ENCODE results near the gene MSANTD7. TPM values are rescaled to one million over a fixed set of nuclear protein-coding genes. Genes with fewer than 3 reads are reported as not detected.

MSANTD7 gene
- total and polyA plus RNA-seq, 2 of the 13 experiments (the other 11 are each of a cell fraction or from before 2014, with no cell fraction given), result 3.7 to 16.7 TPM

- 98% methylated on average over 14 of the region's 15 CpGs for WGBS (ENCODE audit: low lambda C conversion rate)
- H3K4me1 ChIP-seq (ENCODE audit: insufficient read depth, low read length), result peaks cover 12% of the 10 kb centered on the region
- ChIA-PET CTCF (ENCODE audit: low intra/inter-chr PET ratio, low total read pairs) (no interaction called here), POLR2A (interaction anchor here (0.5 kb wide), 1 partner anchor 36 kb away, joined by 3 read pairs; no protein-coding TSS in a partner anchor)
- no peak overlapping the region for H3K9ac ChIP-seq (ENCODE audit: insufficient read depth, low read depth, low read length)
- intact Hi-C loops (cut with micrococcal nuclease; ENCODE audit: unreplicated experiment) (no loop called here), in situ Hi-C loops (cut with HindIII; ENCODE audit: extremely low pct_ligation_motif_present, low pct_unique_long_range_greater_than_20kb) (no loop called here)
- BruUV-seq (replicated peaks), result no TSS peak
- H3K4me2 ChIP-seq (ENCODE audit: low read depth, low read length), result no peak overlapping the region
- peaks cover 22% of the 10 kb centered on the region for H3K79me2 ChIP-seq (ENCODE audit: insufficient read depth, low read length)
- H3K9me3 ChIP-seq (ENCODE audit: low read length), result no peaks in the 10 kb centered on the region
- H3K27ac ChIP-seq (ENCODE audit: extremely low read length, insufficient read depth, low read length), result no peak overlapping the region
- DNase-seq (ENCODE audit: low spot score) (no peak), ATAC-seq (no peak), FAIRE-seq (no peak)
- no peaks in the 10 kb centered on the region; a peak in 1 of 5 replicates for H3K27me3 ChIP-seq (ENCODE audit: control insufficient read depth in 1 of 2, insufficient read depth in 2 of 2, low read length in 2 of 2)
- H2AFZ ChIP-seq (ENCODE audit: low read length), result no peak overlapping the region
- H3K4me3 ChIP-seq (replicated peaks in 1 of 3; ENCODE audit: insufficient read depth in 1 of 3, low read depth in 2 of 3, low read length in 3 of 3), result no peak overlapping the region
- H4K20me1 ChIP-seq (ENCODE audit: insufficient read depth, low read length), result peaks cover 4% of the 10 kb centered on the region; the same call in 1 of the 2 replicates
- peaks cover 14 to 44% of the 10 kb centered on the region in 2 experiments for H3K36me3 ChIP-seq (replicated peaks in 1 of 2; ENCODE audit: control insufficient read depth in 1 of 2, insufficient read depth in 2 of 2, low read length in 2 of 2)
- no peak for TF ChIP-seq HMGA1 (CRISPR knock-in tag; conservative IDR thresholded peaks at IDR 0.05)
- no peak for TF ChIP-seq AFF4 (CRISPR knock-in tag; IDR thresholded peaks at IDR 0.05)
- TF ChIP-seq IRX3 (CRISPR knock-in tag; IDR thresholded peaks at IDR 0.05; ENCODE audit: borderline replicate concordance, low read depth), result no peak
Measured at GRCh38 chr10:14843327-14843988, 5.4 kb downstream of the MSANTD7 start.

GRCh38 chr10:14844948-14845347 is 6.8 kb downstream of the MSANTD7 start:
- Histone ChIP-seq H3K36me3 (replicated peaks in 1 of 2; ENCODE audit: control insufficient read depth in 1 of 2, insufficient read depth in 2 of 2, low read length in 2 of 2) (peaks cover 14 to 49% of the 10 kb centered on the region in 2 experiments), H2AFZ (ENCODE audit: low read length) (no peak overlapping the region), H3K4me1 (ENCODE audit: insufficient read depth, low read length) (peaks cover 6% of the 10 kb centered on the region), H3K9ac (ENCODE audit: insufficient read depth, low read depth, low read length) (no peak overlapping the region), H3K79me2 (ENCODE audit: insufficient read depth, low read length) (peaks cover 9% of the 10 kb centered on the region), H3K27me3 (ENCODE audit: control insufficient read depth in 1 of 2, insufficient read depth in 2 of 2, low read length in 2 of 2) (no peaks in the 10 kb centered on the region), H4K20me1 (ENCODE audit: insufficient read depth, low read length) (no peaks in the 10 kb centered on the region), H3K4me3 (replicated peaks in 1 of 3; ENCODE audit: insufficient read depth in 1 of 3, low read depth in 2 of 3, low read length in 3 of 3) (no peak overlapping the region), H3K27ac (ENCODE audit: extremely low read length, insufficient read depth, low read length) (no peak overlapping the region), H3K4me2 (ENCODE audit: low read depth, low read length) (no peak overlapping the region), H3K9me3 (ENCODE audit: low read length) (no peaks in the 10 kb centered on the region)
- ChIA-PET CTCF (ENCODE audit: low intra/inter-chr PET ratio, low total read pairs) (no interaction called here), POLR2A (no interaction called here)
- no TSS peak for BruUV-seq (replicated peaks)
- intact Hi-C loops (cut with micrococcal nuclease; ENCODE audit: unreplicated experiment) (no loop called here), in situ Hi-C loops (cut with HindIII; ENCODE audit: extremely low pct_ligation_motif_present, low pct_unique_long_range_greater_than_20kb) (no loop called here)
- ATAC-seq (no peak), FAIRE-seq (no peak), DNase-seq (ENCODE audit: low spot score) (no peak)
- WGBS (ENCODE audit: low lambda C conversion rate), result 98% methylated on average over 2 of the region's 2 CpGs
- TF ChIP-seq AHDC1 (CRISPR knock-in tag; IDR thresholded peaks at IDR 0.05; ENCODE audit: borderline replicate concordance), result no peak
- no peak for TF ChIP-seq ZNF552 (CRISPR knock-in tag; IDR thresholded peaks at IDR 0.05; ENCODE audit: borderline replicate concordance)
- TF ChIP-seq ZNF383 (CRISPR knock-in tag; IDR thresholded peaks at IDR 0.05; ENCODE audit: borderline replicate concordance), result no peak
- no peak for TF ChIP-seq TGIF2 (CRISPR knock-in tag; IDR thresholded peaks at IDR 0.05)
- TF ChIP-seq NFYC (CRISPR knock-in tag; IDR thresholded peaks at IDR 0.05), result no peak
